ENCODE results near the gene HPS3. TPM values are rescaled to one million over a fixed set of nuclear protein-coding genes. Genes with fewer than 3 reads are reported as not detected.
A peak's percentile ranks its signal among the peaks of the same experiment; 100 is the strongest.

Gene HPS3
- total RNA-seq, 1 donor from 2014 or later, result 32.3 TPM

GRCh38 chr3:149221783-149222517 lies 92.5 kb downstream of the HPS3 start, which contains the start of gene CP:
Gene CP (minus strand): TSS chr3:149221829. CDS start chr3:149221792, 37 bp downstream.
- Histone ChIP-seq H3K4me3 (peak within 1 kb of the TSS; percentile 18), H3K79me2 (ENCODE audit: low read depth) (no peaks in the 10 kb centered on the region), H2AFZ (replicated peaks) (peak within 1 kb of the TSS; percentile 26), H3F3A (ENCODE audit: low read depth) (no peaks in the 10 kb centered on the region), H3K9ac (no peak within 1 kb of the TSS), H3K27ac (peak within 1 kb of the TSS; percentile 31), H3K4me1 (peaks cover 13% of the 10 kb centered on the region), H3K36me3 (no peaks in the 10 kb centered on the region), H3K9me3 (ENCODE audit: low read depth) (no peaks in the 10 kb centered on the region), H4K20me1 (ENCODE audit: low read depth) (no peaks in the 10 kb centered on the region), H3K4me2 (peak within 1 kb of the TSS; percentile 64), H3K27me3 (no peaks in the 10 kb centered on the region)
- H3K4me1 Mint-ChIP-seq, result peaks cover 43% of the 10 kb centered on the region
- peaks cover 13% of the 10 kb centered on the region for H3K9me3 Mint-ChIP-seq
- H3K36me3 Mint-ChIP-seq, result no peaks in the 10 kb centered on the region
- H3K4me3 Mint-ChIP-seq, result peak within 1 kb of the TSS; percentile 66
- TF ChIP-seq EZH2phosphoT487 (IDR thresholded peaks at IDR 0.05), result no peak
- TF ChIP-seq CTCF (IDR thresholded peaks at IDR 0.05), result no peak
- TF ChIP-seq EZH2 (IDR thresholded peaks at IDR 0.05), result no peak
- peak within 1 kb of the TSS; percentile 95 for H3K27ac Mint-ChIP-seq
- peak; percentile 75 for DNase-seq (ENCODE audit: low spot score)
- H3K27me3 Mint-ChIP-seq (ENCODE audit: insufficient read depth, low read depth), result peaks cover 4% of the 10 kb centered on the region

Small RNAs within 50 kb of the gene (small RNA-seq; reads per million reads assigned to genes)
- not detected for gene RF00019

Other genes starting within 250 kb of the HPS3 start
- gene GYG1, start 138.1 kb upstream of the HPS3 start, total RNA-seq (ENCODE audit: low replicate concordance), result 20.7 and 22.0 TPM in 2 replicates
- 39.5 and 76.1 TPM in 2 replicates for gene HLTF, start 43.1 kb upstream of the HPS3 start, total RNA-seq (ENCODE audit: low replicate concordance)
- gene CP, start 92.2 kb downstream of the HPS3 start, total RNA-seq (ENCODE audit: low replicate concordance), result 0.90 TPM in 1 of 2 replicates, not detected in the other
- not detected in 2 replicates for gene TM4SF18, start 204.0 kb downstream of the HPS3 start, total RNA-seq (ENCODE audit: low replicate concordance)
- not detected in 2 replicates for gene TM4SF1, start 248.0 kb downstream of the HPS3 start, total RNA-seq (ENCODE audit: low replicate concordance)